GM10847 (cell line): ENCODE results near the gene TRAK1.

Source experiments
- POLR2A ChIP-seq: IDR thresholded peaks from 2 replicates; pipeline ENCODE4 v1.6.1; 2011; ENCODE audit not compliant: insufficient read length; ENCODE audit errors: extremely low read depth

The TRAK1 gene

DNA sequence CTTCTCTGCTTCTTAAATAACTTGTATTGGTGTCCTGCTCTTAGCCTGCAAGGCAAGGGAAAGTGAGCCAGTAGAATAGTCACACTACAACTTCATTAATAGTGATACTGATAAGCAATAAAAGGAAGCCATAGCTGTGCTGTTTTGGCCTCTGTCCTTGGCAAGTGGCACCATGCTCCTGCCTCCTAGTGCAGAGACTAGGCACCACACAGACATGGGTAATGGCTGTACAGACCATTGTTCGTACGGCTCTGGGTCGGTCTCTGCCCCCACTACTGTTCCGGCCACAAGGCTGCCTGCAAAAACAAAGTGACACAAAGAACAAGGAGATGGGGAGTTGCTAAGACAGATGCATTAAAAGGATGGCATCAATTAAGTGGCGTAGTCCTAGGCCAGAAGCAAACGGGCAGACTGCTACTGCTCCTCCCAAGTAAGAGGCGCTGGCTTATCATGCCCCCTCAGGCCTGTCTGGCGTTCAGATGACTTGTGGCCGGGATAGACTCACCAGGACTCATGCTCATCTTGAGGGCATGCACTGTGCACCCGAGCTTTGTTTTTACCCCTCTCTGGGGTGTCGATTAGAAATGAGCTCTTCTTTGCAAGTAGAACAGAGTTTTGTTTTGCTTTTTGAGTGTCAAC is 75.6 kb downstream of the TRAK1 start:
- TF ChIP-seq POLR2A, result no peak

GRCh38 chr3:42169579-42170120 is 78.5 kb downstream of the TRAK1 start:
- no peak for TF ChIP-seq POLR2A

DNA sequence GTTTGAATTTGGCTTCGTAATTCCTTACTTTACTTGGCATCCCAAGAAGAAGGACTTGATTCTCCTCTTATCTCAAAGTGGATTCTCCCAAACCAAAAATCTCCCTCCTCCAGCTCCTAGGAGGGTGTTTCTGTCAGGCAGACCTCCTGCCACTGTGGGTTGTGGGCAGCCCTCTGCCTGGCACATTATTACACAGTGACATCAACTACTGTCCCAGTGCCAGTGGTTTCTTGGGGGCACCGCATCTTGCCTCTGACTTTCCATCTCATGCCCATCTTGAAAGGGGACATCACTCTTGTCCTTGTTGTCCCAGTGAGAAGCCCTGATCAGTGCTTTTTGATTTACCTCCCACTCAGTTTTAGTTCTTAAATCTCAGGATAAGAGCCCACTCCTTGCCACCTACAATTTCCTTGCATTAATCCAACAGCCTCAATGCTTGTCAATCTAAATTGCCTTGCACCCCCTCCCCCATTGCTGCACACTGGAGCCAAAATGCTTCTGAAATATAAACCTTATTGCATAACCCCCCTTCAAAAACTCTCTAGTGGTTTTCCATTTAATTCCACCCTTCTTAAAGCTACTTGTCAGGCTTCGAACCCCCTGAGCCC is 81.0 kb downstream of the TRAK1 start:
- no peak for TF ChIP-seq POLR2A

DNA sequence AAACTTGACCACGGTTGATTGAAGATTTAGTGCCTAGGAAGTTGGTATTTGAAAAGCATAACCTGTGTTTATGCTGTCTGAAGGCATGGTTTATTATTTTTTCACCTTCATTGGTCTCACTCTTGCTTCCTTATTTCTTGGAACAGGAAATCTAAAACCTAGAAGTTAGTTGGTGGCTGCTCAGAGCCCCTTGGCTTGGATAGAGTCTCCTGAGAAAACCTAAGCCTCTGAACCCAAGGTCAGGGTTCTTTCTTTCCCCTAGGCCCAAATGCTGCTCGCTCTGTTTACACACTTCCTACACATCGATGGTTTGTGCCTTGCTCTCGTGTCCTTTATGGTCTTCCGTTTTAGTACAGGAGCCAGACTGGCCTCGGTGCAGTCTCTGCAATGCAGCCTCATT is 82.2 kb downstream of the TRAK1 start:
- TF ChIP-seq POLR2A, result no peak

- TF ChIP-seq POLR2A, result no peak
Observed at GRCh38 chr3:42174679-42175385, 83.7 kb downstream of the TRAK1 start.

DNA sequence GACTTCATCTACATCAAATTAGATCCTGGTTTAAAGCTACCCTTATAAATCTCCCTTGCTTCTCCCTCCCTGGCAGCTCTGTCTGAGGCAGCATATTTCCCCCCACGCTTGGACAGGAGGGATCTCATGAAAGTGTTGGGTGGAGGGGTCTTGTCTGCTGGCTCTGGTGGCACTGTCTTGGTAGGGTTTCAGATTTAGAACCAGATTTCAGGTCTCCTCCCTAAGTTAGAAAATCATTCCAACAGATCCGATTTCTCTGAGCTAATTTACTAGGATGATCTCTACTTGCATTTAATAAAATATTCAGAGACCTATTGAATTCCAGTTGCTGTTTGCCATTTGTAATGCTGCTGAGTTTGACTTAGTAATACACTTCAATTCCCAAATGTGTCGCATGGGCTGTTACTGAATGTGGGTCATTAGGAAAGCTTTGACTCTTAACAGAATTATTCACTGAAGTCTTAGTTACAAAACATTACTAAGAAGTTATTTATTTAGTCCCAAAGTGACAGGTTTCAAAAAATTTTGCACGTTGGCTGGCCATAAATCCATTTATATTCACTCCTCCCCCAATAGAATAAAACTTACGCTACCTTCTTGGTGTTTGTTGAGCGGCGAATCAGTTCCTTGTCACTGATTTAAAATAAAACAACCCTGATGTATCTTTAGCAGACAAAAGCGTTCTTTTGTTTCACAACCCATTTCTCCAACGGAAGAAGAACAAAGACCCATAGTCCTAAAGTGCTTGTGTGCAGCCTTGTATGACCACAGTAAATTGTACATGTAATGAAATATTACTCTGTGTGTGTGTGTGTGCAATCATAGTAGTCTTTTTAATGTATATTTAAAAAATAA is 84.5 kb downstream of the TRAK1 start:
- no peak for TF ChIP-seq POLR2A

GRCh38 chr3:42176242-42177034 is 85.3 kb downstream of the TRAK1 start:
- TF ChIP-seq POLR2A, result no peak

- no peak for TF ChIP-seq POLR2A
Observed at GRCh38 chr3:42177068-42177800, 86.1 kb downstream of the TRAK1 start.

- no peak for TF ChIP-seq POLR2A
Observed at GRCh38 chr3:42177801-42178150, 86.6 kb downstream of the TRAK1 start.

DNA sequence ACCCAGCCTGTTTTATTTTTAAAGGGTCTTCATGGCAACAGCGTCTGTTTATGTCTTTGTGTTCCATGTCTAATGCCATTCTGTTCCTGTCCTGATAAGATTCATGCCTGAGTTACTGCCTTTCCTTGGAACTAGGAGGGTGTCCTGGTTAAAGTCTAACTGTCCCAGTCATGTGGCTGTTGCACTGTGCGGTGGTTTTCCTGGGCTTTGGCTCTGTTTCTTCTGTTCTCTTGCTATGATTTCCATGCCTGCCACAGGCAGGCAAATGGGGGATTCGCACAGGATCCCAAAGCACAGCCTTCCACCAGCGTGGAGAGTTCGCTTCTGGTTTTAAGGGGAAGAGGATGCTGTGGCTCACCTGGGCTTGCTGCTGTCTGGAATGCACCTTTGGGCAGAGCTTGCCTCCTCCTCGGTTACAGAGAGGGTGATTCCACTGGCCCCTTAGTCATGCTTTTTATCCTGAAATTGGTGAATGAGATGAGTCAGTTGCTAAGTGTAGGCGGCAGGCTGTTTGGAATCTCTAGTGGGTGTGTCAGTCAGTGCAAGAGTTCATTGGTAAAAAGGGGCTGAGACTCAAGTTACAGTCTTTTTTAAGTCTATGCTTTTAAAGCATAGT is 88.1 kb downstream of the TRAK1 start:
- no peak for TF ChIP-seq POLR2A

- no peak for TF ChIP-seq POLR2A
Observed at GRCh38 chr3:42180901-42181300, 89.7 kb downstream of the TRAK1 start.

DNA sequence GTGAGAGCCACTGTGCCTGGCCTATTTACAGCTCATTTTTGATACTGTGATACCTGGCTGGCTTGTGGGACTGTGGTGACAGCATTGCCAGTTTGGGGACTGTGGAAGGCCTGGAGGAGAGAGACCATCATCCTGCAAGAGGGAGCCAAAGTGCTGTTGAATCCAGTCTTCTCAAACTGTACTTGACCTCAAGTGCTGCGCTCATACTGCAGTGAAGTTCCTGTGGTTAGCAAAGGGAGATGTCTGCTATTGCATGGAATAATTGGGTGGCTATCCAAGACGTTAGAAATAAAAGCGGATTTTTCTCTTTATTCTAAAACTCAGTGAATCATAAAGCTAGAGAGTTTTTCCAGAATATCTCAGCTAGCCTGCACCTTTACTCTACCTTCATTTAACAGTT is 91.4 kb downstream of the TRAK1 start:
- no peak for TF ChIP-seq POLR2A

DNA sequence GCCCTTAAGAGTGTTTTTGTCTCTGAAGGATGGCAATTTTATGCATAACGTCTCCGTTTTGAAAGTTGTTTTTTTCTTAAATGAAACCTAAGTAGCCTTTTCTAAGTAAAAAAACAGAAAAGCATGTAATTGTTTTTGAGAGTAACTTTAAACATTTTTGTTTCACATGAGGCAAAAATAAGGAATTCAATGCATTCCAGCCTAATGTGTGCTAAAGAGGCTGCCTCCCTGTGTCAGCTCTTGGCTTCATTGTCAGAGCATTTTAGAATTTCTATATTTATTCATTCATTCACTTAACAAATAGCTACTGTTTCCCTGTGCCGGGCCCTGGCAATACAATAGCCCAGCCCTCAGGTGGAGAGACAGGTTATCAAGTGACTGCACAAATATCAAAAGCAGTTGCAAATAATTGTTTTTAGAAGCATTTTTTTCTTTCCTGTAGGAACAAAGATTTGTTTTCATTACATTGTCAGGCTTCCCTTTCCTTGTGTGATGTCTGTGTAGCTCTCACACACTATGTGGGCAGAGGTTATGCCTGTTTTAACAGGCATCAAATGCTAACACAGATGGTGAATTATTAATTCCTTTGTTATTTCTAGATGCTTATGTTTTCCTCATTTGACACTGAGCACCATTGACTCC is 93.0 kb downstream of the TRAK1 start:
- TF ChIP-seq POLR2A, result no peak
